ENCODE results near the gene TBXA2R. TPM values are rescaled to one million over a fixed set of nuclear protein-coding genes. Genes with fewer than 3 reads are reported as not detected.
"Not testable (repeated sequence)": the region's sequence is repeated elsewhere in the genome, so short reads cannot be mapped to it uniquely, and the experiment has no call there.

The TBXA2R gene
- total RNA-seq, 1 donor from 2014 or later, result 4.4 TPM

DNA sequence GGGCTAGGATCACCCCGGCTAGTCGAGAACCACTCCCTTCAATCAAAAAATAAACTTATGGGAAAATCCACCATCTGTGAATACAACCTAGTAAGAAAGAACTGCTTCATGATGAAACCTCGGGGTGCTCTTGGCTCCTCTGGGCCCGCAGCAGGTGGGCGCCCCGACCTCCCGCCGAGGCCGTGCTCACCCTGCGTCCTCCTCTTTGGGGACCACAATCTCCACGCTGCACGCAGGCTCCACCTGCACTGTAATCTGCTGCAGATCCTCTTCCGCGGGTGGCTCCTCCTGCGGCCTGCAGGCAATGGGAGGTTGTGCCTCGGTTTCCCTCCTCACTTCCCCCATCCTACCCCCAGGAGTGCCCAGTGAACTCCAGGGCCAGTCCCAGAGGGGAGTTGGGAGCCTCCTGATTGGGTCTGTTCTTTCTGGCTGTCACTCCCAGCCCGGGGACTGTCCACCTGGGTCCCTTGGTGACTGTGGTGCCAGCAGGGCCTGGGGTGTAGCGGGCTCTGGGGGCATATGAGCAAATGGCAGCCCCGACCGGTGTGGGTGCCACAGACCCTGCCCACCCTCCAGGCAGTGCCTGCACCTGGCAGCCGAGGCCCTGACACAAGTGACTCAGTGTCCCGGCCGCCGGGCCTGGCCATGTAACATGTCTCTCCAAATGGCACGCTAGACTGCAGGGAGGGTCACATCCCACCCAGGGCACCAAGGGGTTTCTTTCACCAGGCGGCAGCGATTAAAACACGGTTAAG, 35.0 kb upstream of the TBXA2R start:
- DNase-seq (ENCODE audit: low spot score) (no peak), ATAC-seq (no peak)

DNA sequence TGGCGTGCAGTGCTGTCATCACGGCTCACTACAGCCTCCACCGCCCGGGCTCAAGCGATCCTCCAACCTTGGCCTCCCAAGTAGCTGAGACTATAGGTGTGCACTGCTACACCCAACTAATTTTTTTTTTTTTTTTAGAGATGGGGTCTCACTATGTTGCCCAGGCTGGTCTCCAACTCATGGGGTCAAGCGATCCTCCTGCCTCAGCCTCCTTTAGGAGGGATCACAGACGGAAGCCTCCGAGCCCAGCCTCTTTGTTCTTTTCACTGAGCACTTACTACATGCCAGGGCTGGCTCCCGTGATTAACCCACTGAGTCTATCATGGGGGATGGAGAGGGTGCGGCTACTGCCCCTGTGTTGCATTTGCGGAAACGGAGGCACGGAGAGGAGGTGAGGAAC, 32.8 kb upstream of the TBXA2R start:
- no peak for ATAC-seq
- DNase-seq (ENCODE audit: low spot score), result no peak

DNA sequence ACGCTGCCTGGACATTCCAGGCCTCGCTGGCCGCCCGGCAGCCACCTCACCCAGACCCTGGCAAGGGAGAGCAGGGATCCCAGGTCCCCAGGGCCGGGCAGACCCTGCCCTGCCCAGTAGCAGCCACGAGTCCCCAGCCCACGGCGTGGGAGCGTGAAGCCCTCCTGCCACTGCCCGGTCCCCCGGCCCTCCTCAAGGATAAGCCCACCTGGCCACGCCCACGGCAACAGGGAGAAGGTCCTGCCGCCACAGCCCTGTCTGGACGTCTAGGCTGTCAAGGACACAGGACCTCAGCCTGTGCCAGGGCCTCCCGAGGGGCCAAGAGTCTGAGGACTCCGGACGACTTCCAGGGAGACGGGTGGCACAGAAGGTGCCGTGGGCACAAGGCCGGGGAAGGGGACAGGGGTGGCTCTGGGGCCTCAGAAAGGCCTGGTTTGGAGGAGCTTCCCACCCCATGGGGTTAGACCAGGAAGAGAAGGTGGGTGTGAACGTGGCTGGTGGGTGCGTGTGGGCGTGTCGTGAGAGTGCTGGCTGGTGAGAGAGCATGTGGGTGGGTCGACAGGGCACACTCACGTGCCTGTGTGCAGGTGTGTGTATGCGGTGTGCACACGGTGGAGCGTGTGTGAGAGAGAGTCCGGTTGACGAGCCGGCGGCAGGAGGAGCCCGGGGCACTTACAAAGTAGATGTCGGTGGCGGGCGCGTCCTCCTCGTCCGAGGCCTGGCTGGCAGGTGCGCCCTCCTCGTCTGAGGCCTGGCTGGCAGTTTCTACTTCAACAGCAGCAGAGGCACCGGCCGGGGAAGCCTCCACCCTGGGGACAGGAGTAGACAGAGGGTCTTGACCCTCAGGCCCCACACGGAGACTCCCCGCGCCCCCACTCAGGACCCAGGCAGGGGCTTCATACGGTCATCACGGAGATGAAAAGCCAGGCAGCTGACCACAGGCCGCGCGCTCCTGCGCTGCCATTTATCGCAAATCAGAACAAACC, 31.8 kb upstream of the TBXA2R start:
- DNase-seq (ENCODE audit: low spot score) (no peak), ATAC-seq (no peak)

DNA sequence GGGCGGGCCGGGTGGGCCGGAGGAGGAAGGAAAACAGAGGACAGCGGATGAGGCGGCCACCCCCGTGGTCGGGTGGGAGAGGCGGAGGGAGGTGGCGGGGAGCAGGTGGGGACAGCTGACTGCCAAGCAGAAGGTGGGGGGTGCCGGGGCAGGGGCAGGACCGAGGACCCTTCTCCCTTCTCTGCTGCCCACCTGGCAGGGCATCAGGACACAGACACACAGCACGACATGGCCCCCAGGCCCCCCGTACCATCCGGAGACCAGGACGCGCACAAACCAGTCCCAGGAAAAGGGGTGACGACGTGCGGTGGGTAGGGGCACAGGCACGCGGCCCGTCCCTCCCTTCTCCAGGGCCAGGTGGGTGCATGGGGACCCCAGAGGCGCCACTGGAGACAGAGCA, 30.9 kb upstream of the TBXA2R start:
- no peak for ATAC-seq

DNA sequence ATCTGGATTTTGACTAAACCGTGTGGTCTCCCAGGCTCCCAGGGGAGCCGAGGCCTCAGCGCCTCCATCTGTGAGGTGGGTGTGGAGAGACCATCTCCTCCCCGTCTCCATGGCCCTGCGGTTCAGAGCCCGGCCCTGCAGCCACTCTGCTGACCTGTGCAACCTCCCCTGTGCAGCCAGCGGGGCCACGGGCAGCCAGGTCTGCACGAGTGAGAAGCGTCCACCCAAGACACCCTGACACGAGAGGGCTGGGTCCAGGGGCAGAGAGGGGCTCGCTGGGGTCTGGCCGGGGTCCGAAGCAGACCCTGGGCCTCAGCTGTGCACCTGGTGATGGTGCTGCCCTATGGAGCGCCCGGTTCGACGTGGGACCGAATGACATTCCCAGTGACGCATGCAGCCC, 30.3 kb upstream of the TBXA2R start:
- DNase-seq (ENCODE audit: low spot score) (no peak), ATAC-seq (no peak)

More for the DNA sequence above, 30.9 kb upstream of the TBXA2R start:
- no peak for DNase-seq (ENCODE audit: low spot score)

DNA sequence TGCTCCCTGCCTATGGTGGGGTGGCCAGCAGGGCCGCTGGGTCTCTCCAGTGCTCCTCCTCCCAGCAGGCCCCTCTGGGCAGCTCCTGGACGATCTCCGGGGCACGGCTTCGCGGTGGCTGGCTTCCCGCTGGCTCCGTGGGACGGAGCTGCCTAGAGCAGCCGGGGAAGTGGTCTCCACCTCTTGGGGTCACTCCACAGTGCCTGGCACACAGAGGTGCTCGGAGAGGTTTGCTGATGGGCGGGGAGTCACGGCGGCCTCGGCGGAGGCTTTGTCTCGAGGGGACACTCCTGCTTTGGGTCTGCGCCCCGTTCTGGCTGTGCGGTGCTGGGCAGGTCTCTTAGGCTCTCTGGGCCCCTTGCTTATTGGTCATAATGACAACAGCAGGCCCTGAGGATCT, 29.8 kb upstream of the TBXA2R start:
- ATAC-seq (no peak), DNase-seq (ENCODE audit: low spot score) (no peak)

DNA sequence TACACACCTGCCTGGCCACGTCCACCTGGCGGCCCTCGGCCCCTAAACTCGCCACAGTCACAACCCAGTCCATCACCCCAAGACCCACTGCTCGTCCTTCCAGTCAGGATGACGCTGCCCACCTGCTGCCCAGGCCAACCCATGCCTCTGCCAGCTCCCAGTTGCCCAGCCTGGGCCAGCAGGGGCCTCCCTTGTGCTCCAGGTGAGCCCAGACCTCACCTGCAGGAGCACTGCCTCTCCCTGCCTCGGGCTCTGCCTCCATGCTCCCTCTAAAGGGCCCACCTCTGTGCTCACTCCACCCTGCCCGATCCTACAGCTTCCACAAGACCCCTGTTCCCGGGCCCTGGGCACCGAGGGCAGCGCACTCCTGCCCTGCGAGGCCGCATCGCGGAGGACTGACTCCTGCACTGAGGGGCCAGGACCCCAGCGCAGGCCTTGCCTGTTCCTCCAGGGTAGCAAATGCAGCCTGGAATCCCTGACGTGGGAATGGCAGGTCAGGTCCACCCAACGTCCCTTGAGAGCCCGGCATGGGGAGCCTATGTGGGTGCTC, 27.9 kb upstream of the TBXA2R start:
- no peak for DNase-seq (ENCODE audit: low spot score)
- ATAC-seq, result no peak

DNA sequence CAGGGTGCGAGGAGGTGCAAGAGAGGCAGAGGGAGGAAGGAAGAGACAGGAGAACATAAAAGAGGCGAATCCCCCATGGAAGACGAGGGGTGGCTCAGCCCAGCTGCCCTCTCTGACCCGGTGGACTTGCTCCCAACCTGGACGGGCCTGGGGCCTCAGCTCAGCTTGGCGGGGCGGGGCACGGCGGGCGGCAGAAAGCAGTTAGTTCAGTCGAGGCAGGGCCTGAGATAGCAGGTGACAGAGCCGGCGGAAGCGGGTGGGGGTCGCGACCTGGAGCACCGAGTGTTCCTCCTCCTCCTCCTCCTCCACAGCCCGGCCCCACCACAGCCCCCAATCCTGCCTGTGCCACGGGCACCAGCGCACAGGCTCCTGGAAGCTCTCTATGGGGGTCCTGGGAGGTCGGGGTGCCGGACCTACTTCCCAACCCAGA, 26.9 kb upstream of the TBXA2R start:
- ATAC-seq, result no peak
- no peak for DNase-seq (ENCODE audit: low spot score)

DNA sequence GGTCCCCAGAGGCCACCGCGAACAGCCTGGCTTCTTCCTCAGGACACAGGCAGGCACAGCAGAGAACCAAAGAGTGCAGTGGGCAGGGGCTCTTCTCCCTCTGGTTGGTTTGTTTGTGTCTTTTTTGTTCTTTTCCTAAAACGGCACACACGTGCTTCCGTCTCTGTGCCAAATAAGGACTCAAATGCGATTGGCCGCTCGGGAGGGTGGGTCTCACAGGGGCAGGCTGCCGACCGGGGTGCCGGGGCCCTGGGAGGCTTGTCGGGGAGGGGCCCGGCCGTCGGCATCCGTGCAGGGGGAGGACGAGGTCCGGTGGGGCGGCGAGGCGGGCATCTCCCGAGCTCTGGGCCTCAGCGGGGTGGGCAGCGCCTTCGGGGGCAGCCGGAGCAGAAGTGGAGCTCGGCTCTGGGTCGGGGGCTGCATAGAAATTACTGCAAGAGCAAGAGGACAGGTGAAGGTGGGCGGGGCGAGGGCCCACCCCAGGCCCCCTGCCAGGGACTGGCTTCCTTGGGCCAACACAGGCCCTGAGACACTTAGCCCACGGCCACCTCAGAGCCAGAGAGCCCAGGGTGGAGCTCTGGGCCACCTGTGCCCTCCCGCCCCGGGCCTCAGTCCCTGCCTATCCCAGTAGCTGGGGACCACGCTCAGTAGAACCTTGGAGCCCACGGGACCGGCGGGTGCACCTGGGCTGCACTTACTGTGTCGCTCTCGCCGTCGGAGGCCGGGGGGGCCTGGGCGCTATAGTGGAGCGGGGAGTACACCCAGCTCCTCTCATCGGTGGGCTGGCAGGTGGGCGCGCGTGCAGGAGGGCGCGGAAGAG, 26.3 kb upstream of the TBXA2R start:
- ATAC-seq, result no peak
- no peak for DNase-seq (ENCODE audit: low spot score)

DNA sequence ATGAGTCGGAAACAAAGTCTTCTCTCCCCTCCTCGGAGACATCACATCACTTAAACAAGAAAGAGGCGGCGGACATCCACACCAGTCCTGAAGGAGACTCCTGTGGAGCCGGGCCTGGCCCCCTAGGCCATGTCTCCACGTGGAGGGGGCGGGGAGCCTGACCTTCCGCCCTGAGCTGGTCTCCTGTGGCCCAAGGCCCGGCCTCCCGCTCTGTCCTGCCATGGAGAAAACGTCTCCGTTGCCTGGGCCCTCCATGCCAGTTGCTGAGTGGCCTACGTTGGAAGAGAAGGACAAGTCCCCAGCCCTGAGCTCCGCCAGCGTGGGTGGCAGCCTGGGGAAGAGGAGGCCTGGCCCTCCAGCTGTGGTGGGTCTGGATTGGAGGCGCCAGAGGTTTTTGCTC, 25.4 kb upstream of the TBXA2R start:
- no peak for DNase-seq (ENCODE audit: low spot score)
- no peak for ATAC-seq

DNA sequence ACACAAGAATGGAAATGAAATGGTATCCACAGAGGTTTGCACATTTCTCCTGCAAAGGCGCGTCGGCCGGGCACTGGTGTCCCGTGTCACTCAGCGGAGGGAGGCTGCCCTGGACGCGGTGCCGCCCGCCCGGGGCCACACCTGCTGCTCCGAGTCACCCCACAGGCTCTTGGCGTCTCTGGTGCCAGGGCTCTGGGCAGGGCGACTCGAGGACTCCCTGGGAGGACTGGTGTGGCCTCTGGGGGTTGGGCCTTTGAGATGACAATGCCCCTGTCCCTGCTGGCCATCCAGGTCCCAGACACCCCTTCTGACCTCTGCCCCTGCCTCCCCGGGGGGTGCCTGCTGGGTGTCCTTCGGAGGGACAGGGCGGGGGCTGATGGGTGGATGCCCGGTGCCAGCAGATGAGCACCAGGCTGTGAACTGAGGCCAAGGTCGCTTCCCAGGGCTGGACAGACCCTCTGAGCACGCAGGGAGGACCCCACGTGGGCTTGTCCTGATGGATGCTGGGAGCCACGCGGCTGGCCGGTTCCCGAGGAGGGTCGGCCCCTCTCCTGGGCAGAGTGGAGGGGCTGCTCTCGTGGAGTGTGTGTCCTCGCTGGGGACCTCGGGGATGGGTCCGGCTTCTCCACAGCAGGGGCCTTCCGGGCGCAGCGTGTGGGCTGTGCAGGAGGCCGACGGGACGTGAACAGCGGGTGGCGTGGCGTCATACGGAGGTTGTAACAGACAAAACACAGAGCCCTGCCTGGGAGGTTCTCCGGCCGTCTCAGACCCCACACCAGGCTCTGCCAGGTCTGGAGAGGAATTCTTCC, 24.6 kb upstream of the TBXA2R start:
- ATAC-seq (no peak), DNase-seq (ENCODE audit: low spot score) (no peak)

DNA sequence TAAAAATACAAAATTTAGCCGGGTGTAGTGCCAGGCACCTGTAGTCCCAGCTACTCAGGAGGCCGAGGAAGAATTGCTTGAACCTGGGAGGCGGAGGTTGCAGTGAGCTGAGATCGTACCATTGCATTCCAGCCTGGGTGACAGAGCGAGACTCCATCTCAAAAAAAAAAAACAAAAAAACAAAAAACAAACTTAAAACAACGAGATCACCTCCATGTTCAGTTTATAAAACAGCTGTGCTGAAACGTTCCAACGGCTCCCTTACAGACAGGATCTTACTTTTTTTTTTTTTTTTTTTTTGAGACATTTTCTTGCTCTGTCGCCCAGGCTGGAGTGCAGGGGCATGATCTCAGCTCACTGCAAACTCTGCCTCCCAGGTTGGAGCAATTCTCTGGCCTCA, 22.1 kb upstream of the TBXA2R start:
- ATAC-seq; DNase-seq (ENCODE audit: low spot score): not testable (repeated sequence)

DNA sequence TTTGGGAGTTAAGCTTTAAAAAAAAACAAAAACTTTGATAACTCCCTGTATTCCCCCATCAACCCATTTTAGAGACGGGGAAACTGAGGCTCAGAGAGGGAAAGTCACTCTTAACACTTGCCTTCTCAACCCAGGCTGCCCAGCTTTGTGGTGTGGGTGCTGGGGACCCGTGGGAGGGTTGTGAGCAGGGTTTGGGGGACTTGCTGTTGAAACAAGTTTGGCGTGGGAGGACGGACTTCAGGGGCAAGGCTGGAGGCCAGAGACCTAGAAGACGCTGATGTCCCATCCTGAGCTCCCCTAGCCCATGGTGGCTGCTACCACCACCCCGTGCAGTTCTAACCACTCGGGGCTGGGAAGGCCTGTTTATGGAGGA, 20.7 kb upstream of the TBXA2R start:
- DNase-seq (ENCODE audit: low spot score), result no peak

DNA sequence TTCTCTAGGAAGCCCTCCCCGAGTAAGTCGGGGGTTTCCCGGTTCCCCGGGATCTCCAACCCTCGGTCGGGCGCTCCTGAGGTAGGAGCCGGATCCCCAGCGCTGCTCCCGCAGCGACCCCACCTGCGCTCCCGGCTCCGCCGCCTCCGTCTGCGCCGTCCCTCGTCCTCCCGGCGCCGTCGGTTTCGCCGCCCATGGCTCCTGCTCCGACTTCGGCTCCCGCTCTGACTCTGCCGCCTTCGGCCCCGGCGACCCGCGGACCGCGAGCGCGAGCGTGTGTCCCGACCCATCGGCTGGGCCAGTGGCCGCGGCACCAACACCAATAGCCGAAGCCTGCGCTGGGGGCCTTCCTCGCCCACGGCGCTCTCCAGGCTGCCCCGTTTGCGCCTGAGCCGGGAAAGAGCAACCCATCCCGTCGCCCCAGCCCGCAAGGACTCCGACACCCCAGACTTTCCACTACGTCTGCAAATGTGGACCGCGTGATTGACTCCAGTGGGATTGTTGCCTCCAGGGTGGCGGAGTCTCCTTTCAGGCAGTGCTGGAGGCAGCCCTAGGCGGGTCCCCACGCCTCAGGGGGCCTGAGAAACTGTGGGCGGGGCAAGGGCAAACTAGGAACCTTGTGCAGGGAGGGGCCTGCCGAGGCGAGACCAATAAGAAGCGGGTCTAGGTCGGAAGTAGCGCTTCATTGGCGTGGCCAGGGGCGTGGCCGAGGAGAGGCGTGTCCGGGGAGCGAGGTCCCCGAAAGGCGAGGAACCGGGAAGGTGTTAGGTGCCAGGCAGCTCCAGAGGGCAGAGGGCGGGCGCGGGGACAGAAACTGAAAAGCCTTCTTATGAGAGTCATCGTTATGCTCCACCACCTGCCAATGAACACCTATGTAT, 20.0 kb upstream of the TBXA2R start, which contains the start of gene CACTIN:
Gene CACTIN (minus strand): TSS at position 318 of the 878 bp plus-strand sequence. CDS start 28 bp downstream, at position 290.
- ATAC-seq (peak; percentile 96), DNase-seq (ENCODE audit: low spot score) (peak; percentile 99)

More for the DNA sequence above, 20.7 kb upstream of the TBXA2R start:
- ATAC-seq, result no peak

DNA sequence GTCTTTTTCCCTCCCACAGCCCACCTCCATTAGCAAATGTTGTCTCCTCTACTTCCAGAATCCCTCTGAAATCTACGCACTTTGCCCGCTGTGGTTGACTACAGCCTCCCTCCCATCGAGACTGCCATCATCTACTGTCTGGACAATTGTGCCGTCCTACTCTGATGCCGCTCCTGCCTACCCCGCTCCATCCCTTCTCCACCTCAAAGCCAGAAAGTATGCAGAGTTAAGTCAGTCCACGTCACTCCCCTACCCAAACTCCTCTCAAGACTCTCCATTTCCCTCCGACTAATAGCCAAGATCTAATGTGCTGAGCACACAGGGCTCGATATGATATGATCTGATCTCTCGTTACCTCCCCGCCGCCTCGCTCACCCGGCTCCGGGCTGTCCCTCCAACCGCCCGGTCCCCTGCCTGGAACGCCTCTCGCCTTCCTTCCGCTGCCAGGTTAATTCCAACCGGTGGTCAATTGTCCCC, 19.4 kb upstream of the TBXA2R start:
- peak; percentile 0 for ATAC-seq
- DNase-seq (ENCODE audit: low spot score), result no peak

DNA sequence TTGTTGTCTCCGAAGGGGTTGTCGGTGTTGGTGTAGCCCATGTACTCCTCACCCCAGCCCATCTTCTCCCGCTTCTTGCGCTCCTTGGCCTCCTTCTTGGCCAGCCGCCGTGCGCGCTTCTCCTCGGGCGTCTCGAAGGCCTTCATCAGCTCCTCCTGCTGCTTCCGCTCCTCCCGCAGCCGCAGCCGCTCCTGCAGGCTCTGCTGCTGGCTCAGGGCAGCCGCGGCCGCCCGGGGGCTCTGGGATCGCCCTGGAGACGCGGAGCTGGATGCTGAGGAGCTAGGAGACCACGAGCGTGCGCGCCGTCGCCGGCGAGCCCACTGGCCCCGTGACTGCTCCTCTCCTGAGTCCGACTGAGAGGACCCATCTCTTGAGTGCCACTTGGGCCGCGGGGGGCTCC, 17.0 kb upstream of the TBXA2R start:
- no peak for DNase-seq (ENCODE audit: low spot score)

DNA sequence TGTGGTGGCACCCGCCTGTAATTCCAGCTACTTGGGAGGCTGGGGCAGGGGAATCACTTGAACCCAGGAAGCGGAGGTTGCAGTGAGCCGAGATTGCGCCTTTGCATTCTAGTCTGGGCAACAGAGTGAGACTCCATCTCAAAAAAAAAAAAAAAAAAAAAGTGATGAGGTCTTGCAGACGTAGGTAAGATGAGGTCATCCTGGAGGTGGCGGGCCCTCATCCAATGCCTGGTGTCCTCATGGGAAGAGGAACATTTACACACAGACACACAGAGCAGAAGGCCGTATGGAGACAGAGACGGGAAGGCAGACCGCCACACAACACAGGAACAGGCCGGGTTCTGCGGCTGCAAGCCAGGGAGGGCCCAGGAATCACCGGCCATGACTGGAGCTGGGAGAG, 15.5 kb upstream of the TBXA2R start:
- DNase-seq (ENCODE audit: low spot score) (no peak), ATAC-seq (no peak)

More for the DNA sequence above, 17.0 kb upstream of the TBXA2R start:
- ATAC-seq, result no peak

DNA sequence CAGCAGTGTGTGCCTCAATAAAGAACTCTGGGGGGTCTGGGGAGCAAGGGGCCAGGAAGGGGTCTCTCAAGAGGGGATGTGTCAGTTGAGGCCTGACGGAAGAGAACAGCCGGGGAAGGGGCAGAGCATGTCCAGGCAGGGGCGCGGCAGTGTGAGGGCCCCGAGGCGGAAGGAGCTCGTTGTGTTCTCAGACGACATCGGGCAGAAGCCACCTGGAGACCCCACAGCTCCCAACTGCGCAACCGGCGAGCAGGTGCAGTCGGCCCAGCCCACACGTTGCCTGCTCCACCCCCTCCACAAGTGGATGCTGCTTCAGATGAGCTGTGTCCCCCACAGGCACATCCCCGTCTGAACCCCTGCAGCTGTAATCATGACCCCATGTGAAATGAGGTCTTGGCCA, 15.0 kb upstream of the TBXA2R start:
- ATAC-seq (no peak), DNase-seq (ENCODE audit: low spot score) (no peak)

Data from left lobe of liver (tissue), 2 donors.